GM18502 (cell line): Measurements from ENCODE around the gene KRTDAP.

Source experiments
- ATAC-seq: cut with Tn5 transposase; IDR thresholded peaks from one replicate; pipeline ENCODE4 v1.9.1; 2021; ENCODE audit warnings: mild to moderate bottlenecking; ENCODE audit not compliant: unreplicated experiment, poor library complexity

Gene KRTDAP, protein sequence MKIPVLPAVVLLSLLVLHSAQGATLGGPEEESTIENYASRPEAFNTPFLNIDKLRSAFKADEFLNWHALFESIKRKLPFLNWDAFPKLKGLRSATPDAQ

DNA sequence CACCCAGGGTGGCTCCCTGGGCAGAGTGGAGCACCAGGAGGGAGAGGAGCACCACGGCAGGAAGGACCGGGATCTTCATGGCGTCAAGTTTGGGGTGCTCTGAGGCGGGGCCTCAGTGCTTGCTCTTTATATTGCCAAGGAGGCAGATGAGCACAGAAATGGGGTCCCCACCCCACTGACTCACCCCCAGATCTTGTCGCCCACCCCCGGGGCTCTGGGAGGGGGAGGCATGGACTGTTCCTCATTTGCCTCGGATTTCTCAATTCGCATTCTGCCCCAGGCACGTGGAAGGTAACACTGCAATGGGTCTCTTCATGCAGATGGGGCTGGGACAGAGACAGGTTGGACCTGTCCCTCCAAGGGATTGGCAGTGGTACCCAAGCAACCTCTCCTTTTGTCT lies at the start of gene KRTDAP:
Gene KRTDAP (minus strand): TSS at position 101 of the 400 bp plus-strand sequence. CDS start 22 bp downstream, at position 79.
- ATAC-seq: no peak

DNA sequence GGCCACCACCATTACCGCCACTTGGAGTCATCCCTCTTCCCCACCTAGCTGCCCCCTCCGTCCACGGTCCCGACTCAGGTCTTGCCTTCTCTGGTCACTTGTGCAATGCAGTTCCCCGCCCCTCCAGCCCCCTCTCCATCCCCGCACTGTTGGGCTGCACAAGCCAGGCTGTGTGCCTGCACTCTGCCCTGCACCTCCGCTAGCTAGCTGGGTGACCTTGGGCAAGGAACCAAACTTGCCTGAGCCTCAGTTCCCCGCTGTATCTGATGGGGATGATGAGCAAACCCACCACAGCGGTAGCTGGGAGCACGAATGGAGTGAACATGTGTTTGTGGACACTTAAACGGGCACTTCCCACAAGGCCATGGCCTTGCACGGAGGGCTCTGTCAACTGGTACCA lies 49.6 kb upstream of the KRTDAP start:
- ATAC-seq: no peak

DNA sequence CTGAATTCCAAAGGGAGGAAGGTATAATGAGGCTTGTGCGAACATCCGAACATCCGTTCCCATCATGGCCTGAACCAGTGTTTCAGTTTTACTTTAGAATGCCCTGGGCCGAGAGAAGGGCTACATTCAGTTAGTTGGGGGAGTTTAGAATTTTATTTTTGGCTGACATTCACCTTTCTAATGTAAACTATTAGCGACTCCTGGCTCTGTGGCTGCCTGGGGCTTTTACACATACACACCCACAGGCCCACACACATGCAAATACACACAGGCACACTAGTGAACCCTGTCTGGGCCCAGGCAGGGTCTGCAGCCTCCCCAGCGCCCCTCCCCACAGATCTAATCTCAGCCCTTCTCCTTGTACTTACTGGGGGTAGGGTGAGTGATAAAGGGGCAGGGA lies 49.0 kb upstream of the KRTDAP start:
- no peak for ATAC-seq

DNA sequence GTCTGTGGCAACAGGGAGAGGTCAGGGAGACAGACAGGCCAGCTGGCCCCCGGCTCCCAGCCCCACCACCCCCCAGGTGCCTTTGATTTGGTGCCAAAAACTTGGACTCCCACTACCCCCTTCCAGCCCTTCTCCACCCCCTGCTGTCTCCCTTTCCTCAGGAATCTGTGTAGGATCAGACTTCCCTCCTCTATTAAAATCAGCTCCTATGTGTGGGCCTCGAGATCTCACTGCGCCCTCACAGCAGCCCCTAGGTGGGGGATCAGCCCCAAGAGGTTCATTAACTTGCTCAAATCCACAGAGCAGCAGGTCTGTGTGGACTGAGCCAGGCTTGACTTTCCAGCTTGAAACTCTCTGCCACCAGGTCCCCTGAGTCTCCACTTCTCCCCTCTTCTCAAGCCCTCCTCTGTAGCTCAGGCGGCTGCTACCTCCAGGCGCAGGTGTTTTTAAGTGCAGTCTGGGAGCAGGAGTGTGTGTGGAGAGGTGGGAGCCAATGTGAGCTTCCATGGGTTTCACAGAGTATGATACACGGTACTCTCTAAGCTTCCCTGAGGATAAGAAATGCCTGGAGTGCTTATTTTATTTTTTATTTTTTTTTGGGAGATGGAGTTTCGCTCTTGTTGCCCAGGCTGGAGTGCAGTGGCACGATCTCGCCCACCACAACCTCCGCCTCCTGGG lies 44.7 kb upstream of the KRTDAP start:
- ATAC-seq: no peak

DNA sequence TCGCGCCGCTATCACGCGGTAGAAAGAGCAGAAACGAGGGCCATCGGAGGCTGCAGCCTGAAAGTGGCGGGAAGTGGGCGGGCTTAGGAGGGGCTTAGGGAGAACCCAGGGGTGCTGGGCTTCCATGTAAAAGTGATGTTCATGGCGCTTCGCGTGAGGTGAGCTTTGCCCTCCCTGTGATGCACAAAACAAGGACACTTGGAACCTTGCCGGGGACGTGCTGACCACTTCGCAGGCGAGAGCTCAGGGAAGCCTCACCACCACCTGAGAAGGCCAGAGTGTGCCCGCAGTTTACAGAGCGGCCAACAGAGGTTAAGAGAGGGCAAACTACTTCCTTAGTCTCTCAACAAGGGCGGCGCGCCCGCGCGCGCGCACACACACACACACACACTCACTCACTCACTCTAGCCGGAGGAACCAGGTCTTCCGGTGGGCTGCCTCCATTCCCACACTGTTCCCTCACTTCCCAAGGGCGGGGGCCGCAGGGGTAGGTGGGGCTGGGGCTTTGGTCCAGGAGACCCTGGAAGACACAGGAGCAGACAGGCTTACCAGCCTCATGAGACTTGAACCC lies 43.6 kb upstream of the KRTDAP start:
- ATAC-seq: no peak

DNA sequence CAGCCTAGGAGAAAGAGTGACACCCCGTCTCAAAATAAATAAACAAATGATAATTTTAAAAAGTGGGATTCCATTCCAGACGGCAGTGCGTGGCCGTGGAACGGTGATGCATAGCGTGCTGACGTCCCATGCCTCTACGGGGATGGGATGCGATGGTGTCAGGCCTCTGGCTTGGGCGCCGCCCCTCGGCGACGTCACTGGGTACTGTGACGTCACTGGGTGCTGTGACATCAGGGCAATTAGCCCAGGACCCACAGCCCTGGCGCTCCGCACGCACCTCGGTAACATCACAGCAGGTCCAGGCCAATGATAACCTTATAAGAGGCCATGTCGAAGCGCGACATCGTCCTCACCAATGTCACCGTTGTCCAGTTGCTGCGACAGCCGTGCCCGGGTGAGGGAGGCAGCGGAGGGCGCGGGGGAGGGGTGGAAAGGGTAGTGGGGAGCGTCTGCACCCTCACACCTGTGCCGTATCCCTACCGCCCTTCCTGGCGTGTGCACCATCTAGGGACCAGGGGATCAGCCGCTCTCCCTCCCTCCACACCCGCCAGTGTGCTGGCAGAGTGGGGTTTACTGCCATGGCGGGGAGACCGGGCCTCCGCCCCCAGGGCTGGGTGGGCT lies 43.0 kb upstream of the KRTDAP start, which contains the start of gene GAPDHS:
Gene GAPDHS (plus strand): TSS at position 256 of the 621 bp plus-strand sequence. CDS start 72 bp downstream, at position 328.
- ATAC-seq: no peak

DNA sequence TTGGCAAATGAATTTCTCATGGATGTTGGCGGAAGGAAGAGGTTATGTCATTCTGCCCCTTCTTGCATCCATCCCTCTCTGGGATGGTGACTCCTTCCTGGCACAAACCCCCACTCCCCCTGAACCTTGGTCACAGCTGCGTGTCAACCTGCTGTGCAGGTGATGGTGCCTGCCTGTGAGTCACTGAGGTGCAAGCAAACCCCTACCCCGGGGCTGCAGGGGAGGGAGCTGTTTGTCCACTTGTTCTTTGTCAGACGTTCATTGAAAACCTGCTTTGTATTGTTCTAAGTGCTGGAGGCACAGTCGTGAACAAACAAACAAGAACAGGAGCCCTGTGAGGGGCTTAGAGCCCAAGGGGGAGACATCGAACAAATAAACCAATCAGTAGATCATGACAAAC lies 41.0 kb upstream of the KRTDAP start:
- no peak for ATAC-seq

DNA sequence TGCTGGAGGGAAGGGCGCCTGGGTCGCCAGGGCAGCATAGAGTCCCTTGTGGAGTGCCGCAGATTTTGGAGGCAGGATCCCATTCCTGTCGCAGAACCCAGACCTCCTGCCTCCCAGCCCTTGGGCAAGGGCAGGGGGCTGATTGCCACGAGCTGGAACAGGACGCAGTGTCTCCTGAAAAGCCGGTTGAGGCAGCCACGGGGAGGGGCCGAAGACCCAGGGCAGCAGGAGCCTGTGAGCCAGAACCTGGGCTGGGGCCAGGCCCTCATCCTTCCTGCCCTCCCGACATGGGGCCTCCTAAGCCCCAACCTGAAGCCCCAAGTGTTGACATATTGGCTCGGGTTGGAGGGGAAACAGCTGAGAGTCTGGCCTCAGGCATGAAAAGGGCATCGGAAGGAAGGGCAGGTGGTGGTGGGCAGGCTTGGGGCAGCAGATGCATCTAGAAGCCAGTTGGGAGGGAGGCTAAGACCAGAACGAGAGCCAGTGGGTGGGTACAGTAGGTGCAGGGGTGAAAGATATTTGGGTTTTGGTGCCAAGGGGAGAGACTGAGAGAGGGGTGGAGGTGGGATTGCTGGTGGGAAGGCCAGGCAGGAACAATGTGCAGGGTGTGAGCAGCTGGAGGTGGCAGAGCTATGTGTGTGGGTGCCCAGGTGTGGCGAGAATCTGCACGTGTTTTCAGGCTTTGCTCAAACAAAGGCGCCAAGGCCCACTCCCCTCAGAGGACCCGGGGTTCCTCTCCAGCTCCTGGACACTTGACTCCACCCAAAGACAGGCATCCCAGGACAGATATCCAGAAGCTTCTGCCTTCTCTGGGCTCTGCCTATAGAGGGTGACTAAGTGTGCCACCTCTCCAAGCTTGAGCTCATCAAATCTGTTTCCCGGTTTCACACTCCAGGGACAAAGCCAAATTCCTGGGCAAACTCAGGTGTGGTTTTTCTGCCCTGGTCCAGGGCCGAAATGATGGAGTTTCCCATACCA lies 39.3 kb upstream of the KRTDAP start:
- no peak for ATAC-seq

DNA sequence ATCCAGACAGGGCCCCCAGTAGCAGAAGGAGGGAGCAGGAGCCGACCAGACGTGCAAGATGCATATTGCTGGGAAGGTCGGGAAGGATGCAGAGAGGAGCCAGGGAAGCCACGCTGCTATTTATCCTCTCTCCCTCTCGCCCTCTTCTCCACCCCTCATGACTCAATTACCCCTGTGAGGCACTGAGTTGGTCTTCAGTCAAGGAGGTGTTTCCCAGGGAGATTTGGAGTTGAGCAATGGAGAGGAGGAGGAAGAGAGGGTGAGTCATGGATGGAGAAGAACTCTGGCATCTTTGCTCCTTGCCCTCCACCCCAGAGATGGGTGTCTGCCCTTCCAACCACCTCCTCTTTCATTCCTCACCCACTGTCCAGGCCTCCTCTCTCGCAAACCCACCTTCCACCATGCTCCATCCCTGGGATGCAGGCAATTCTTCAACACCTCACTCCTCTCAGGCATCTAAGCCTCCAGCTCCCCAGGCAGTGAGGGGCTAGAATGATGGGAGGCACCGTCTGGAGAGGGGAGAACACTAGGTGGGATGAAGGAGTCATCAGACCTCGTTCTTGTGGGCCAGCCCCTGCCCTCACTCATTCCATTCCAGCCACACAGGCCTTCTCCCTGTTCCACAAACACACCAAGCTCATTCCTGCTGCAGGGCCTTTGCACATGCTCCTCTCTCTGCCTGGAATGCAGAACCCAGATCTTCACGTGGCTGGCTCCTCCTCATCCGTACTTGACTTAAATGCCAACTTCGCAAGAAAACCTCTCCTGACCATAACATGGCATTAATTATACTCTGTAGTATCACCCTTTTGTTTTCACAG lies 38.2 kb upstream of the KRTDAP start, which contains the start of gene SBSN:
Gene SBSN (minus strand): TSS at position 94 of the 821 bp plus-strand sequence. CDS start 30 bp downstream, at position 64.
- ATAC-seq: no peak

DNA sequence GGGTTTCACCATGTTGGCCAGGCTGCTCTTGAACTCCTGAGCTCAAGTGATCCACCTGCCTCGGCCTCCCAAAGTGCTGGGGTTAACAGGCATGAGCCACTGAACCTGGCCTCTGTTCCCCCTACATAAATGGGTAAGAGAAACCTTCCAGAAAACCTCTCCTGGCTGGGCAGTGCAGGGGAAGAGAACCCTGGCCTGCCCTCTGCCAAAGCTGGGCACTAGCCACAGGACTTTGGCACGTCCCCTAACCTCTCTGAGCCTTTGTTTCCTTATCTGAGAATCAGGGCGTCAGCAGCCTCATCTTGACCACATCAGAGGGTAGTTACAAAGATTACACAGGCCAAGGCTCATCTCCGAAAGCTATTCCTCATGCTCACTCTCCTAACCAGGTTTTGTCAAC lies 35.6 kb upstream of the KRTDAP start:
- ATAC-seq: no peak

DNA sequence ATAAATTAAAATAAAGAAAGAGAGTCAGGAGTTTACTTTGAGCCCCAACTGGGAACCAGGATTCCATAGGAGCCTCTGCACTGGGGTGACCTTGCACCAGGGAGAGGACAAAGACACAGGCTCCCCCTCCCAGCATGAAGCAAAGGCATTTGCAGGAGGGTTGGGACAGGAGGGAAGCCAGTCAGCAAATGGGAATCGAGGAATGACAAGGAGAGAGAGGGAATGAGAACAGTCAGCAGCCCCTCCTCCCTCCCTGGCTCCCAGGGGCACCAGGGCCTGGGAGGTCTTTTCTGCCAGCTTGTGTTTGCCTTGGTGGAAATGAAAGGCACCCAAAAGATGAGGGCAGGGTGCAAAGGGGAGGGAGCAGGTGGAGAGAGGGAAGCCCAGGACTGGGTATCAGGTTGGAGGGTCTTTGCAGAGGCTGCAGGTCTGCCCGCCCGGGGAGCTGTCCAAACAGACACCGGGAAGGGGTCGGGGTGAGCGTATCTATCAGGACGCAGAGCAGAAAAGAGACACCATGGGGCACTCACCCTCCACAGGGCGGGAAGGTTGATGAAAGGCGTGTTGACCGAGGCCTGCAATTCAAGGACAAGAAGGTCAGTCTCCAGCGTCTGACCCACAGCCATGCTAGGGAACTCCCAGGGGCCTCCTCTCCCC lies 34.0 kb upstream of the KRTDAP start:
- ATAC-seq: no peak

DNA sequence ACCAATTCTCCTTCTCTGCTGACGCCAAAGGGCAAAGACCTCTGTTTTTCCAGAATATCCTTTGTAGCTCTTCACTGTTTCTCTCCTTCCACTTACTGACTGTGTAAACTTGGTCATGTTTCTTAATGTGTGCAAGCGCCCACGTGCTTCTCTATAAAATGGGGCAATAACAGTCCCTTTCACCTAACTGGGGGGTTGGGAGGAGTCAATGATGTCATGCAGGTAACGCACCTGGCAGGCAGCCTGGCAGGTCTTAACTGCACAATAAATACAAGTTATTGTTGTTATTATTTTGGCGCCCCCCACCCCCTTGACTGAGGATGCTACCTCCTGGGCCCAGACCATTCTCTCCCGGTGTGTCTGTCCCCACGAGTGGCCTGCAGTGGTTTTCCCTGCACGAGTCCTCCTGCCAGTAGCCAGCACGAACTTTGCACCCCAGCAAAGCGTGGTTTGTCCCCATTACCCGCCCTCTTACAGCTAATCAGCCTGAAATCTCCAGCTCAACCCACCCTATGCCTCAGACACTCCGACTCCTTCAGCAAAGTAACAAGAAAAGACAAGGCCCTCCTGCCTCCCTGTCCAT lies 32.6 kb upstream of the KRTDAP start:
- ATAC-seq: no peak

DNA sequence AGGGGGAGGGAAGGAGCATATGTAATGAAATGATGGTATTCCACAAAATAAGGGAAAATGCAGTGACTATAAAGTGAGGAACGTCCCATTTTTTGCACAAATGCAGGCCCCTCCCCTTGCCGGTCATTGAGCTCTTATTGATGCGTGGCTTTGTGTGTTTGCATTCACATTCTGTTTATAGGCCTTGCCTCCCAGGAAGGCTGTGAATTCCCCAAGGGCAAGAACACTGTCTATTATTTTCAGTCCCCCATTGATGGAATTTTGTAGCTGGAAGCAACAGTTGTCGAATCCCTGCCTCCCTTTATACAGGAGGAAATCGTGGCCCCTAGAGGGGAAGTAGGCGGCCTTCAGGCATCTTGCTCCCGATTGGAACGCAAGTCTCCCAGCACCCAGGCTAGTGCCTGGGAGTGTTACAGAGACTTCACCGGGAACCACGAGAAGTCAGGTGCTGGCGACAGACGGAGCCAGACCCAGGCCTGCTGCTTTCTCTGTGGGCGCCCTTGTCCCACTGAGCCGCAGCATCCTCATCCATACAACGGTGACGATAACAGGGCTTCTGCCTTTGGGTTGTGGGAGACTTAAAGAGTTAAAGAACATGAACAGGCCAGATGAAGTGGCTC lies 31.0 kb upstream of the KRTDAP start:
- no peak for ATAC-seq

DNA sequence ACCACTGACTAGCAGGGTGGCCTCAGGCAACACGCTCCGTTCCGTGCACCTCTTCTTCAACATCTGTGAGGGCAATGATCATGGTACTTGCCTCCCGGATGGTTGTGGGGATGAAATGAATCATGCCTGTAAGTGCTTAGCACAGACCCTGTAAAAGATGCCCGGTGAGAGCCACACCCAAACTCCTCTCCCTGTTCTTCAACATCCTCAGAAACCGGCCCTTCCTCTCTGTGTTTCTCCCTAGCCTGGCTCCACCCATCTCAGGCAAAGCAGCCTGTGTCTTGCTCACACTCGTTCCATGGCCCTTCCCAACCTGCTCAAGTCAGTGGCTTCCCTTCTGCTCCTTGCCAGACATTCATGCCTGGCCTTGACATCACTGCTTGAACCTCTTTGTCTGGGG lies 29.0 kb upstream of the KRTDAP start:
- no peak for ATAC-seq

DNA sequence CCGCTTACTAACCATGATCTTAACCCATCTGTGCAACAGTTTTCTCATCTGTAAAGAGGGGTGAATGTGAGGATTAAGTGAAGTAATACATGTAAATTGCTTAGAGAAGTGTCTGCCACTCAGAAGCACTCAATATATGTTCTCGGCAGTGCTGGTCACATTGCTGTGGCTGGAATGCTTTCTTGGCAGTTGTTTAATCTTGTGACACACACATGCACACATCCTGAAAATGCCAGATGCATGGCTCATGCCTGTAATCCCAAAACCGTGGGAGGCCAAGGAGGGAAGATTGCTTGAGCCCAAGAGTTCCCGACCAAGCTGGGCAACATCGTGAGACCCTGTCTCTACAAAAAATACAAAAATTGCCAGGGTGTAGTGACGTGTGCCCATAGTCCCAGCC lies 28.0 kb upstream of the KRTDAP start:
- no peak for ATAC-seq

DNA sequence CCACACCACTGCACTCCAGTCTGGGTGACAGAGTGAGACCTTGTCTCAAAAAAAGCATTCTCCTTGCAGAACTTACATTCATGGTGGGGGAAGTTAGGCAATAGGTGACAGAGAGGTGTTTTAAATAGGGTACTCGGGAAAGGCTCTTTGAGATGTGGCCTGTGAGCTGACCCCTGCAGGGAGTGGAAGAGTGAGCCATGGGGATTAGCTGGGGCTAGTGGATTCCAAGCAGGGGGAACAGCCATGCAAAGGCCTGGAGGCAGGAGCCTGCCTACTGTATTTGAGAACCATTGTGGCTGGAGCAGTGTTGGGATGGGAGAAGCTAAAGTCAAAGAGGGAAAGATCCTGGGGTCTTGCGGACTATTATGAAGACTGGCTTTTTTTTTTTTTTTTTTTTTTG lies 27.1 kb upstream of the KRTDAP start:
- ATAC-seq: no peak

DNA sequence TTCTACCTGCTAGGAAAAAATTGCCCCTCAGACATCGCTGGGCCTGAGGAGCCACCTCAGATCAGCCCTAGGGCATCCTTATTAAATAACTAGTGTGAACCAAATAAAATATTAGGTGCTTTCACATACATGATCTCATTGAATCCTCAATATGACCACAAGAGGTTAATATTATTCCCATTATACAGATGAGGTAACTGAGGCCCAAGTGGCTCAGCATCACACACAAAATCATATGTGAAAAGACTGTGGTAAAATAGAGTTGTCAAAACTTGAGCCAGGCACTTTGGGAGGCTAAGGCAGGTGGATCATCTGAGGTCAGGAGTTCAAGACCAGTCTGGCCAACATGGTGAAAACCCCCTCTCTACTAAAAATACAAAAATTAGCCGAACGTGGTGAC lies 26.0 kb upstream of the KRTDAP start:
- no peak for ATAC-seq

DNA sequence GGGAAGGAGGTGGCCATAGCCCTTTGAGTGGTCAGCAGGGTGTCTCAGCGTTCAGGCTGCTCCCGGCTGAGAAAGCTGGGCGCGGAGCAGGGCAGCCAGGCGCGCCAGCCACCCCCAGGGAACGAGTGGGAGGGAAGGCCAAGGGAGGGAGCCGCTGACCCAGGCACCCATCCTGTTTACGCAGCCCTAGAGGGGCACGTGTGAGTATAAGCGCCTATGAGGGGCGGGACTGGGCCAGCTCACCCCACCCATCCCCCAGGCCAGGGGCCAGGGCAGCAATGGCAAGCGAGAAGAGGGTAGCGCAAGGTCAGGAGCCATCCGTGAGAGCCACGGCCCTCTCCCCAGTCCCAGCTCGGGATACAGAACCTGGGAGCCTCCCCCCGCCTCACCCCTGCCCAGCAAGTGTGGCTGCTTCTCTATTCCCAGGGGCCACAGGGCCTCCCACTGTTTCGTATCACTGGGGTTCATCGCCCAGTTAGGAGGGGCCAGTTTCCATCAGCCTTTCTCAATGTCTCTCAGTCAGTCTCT lies 24.1 kb upstream of the KRTDAP start:
- no peak for ATAC-seq
